DMS53 (cell line): ENCODE measurements around the gene SAMD11.

Experiments used
- DNase-seq: peaks from one replicate; lab custom pipeline; 2025; lab: John Stamatoyannopoulos, UW

The SAMD11 gene

GRCh38 chr1:904310-904950, 19.3 kb upstream of the SAMD11 start:
- DNase-seq = peak; percentile 85

DNA sequence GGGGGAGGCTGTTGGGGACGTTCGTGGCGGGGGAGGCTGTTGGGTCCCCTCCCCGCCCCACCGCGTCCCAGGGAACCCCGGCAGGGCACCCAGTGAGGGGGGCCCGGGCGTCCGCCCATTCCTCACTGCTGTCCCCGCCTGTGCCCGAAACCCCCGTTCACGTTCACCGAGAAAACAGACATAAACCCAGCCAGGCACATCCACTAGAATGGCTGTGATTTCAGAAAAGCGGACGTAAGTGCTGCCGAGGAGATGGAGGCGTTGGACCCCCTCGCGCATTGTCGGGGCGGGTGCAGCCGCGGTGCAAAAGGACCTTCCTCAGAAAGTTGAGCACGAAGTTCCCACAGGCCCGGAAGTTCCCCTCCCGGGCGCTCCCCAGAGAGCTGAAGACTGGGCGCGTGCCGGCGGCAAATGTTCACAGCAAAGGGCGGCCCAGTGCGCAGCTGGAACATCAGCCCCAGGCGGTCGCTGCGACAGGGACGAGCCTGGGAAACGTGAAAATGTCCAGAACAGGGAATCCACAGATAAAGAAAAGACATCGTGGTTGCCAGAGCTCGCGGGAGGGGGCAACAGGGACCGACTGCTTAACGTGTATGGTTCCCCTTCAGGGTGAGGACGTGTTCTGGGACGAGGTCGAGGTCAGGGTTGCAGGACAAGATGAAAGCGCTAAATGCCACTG, 18.5 kb upstream of the SAMD11 start:
- no peak for DNase-seq

- no peak for DNase-seq
These were observed 17.7 kb upstream of the SAMD11 start for GRCh38 chr1:905811-906599.

- DNase-seq = no peak
These were observed 16.9 kb upstream of the SAMD11 start for GRCh38 chr1:906600-907420.

DNA sequence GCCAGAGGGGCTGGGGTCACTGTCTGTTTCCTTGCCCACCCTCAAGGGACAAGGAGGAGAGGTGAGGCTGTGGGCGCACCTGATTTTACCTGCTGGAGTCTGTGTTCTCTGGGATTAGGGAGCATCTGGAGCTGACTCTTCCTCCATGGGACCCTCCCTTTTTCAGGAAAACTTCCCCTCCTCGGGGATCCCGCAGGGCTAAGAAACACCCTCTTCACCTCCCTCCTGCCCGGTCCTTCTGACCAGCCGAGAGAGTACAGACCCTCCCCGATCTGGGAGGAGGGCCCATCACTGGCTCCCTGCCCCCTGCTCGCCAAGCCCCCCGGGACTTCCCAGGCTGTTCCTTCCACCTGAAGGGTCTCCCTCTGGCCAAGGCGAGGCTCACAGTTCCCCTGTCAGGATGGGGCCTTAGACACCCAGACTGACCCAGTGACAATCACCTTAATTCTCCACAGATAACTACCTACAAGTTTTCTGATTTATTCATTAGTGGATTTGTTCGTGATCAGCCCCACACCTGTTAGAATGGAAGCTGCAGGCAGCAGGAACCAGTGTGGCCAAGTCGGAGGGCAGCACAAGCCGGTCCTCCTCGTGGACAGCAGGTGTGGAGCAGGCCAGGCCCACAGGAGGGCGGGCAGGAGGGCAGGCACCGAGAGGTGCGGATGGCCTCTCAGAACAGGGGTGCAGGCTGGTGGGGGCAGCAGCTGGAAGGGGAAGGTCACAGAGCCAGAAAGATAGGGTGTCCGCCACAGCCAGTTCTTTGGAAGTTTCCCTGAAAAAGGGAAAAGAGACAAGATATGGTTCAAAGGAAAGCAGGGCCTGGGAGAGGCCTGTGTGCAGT, 15.9 kb upstream of the SAMD11 start:
- DNase-seq = no peak

DNA sequence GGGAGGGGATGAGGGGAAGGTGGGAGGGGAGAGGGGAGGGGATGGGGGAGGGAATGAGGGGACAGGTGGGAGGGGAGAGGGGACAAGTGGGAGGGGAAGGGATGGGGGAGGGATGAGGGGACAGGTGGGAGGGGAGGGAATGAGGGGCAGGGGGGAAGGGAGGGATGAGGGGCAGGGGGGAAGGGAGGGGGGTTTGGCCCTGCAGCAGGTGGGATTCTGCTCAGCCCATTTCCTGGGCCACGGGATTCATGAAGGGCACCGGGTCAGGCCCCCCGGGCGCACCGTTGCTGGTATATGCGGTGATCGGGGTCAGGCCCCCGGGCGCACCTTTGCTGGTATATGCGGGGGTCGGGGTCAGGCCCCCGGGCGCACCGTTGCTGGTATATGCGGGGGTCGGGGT, 15.1 kb upstream of the SAMD11 start:
- no peak for DNase-seq

DNA sequence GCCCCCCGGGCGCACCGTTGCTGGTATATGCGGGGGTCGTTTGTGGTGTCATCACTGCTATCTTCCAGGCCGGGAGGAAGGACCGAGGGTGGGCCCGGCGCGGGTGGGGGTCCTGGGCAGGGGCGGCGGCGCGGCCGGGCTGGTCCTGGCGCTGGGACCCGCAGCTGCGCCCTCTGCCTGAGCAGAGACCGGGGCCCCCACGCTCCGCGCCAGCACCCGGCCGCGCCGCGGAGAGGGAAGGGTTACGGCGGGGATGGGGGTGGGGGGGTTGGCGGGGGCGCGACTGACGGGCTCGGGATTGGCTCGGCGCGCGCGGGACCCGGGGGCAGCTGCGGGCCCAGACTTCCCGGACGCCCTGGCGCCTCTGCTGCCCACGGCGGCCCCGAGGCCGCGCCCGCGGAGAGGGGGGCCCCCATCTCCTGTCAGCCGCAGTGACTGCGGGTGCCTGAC, 13.8 kb upstream of the SAMD11 start:
- no peak for DNase-seq

DNA sequence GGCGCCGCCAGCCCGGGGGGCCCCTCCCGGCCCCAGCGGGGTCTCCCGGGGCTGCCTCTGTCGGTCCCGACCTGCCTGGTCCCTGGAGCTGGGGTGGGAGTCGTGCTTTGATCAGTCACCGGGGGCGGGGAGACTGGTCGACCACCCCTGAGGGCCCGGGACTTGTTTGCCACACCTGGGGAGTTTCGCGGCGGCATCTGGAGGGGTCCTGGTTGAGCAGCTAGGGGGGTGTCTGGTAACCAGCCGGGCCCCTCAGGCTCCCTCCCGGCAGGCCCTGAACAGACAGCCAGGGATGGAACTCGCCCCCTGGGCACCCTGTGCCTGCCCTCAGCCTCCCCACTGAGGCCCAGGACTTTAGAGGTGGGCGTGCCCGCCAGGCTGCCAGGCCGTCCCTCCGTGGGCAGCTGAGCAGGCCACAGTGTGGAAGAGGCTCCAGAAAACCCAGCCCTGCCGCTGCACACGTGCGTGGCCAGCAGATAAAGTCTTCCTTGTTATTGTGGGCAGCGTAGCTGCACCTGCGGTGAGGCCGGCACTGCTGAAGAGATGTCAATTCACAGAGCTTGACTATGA, 13.3 kb upstream of the SAMD11 start:
- no peak for DNase-seq

DNA sequence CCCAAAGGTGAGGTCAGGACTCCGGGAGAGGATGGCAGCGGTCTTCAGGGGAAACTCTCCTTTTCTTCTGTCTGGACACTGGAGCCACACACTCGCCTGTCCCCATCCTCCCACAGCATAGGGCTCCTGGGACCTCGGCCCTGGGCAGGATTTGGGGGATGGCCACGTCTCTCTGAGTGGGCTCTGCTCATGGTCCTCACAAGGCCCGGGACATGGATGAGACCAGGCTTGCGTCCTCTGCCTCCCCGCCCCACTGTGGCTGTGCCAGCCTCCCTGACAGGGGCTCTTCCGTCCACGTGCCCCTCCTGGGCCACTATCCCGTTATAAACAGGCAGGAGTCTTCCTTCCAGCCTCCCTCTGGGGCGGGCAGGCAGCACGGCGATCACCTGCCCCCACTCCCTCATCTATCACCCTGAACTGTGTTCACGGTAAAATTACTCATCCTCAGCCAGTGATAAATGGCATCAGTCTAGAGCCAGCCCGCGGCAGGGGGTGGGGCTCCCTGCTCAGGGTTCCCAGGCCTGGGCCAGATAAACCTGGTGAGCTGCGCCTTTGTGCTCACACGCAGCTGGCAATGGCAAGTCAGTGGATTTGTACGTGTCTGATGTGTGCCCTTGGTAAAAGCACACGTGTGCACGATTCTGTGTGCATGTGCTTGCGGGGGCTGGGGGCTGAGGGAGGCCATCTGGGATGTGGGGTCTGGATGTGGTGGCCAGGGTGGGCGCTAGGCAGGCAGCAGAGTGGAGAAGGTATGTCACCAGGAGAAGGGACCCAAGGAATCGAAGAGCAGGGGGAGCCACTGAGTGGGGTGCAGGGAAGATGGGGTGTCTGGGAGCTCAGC, 12.6 kb upstream of the SAMD11 start:
- DNase-seq = no peak

DNA sequence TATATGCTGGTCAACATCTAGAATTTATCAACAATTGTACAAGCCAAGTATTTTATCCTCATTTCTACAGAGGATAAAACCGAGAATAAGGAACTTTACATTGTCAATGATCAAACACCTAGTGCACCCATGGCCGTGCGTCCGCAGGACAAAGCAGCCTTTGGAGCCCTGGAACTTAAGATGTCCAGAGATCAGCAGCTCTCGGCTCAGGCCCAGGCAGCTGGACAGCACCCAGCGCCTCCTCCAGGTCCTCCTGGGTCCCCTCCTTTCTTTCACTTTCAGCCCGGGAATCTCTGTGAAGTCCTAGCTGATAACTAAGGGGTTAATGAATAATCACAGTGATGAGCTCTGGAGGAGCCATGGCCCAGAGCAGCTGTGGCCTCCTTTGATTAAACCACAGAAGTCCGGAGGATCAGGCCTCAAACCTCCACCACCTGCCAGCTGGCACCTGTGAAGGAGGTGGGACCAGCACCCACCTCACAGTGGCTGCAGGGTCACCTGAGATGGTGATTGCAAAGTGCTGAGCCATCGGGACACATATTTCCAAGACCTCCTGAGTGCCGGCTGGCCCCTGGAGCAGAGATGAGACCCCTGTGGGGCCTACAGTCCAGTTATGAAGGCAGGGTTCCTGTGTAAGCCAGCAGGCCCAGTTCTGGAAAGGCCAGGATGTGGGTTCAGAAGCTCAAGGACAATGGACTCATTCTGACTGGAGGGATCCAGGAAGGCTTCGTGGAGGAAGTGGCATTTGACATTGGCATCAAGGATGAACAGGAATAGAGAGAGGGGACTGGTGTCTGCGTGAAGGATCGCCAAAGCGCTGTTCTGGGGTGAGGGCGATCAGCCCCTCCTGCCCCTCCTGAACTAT, 11.6 kb upstream of the SAMD11 start:
- DNase-seq = no peak

GRCh38 chr1:912740-913301, 10.9 kb upstream of the SAMD11 start:
- DNase-seq = peak; percentile 80

GRCh38 chr1:913491-914130, 10.1 kb upstream of the SAMD11 start:
- DNase-seq = peak; percentile 64

GRCh38 chr1:914131-914890, 9.4 kb upstream of the SAMD11 start:
- DNase-seq = no peak

- no peak for DNase-seq
These were observed 8.8 kb upstream of the SAMD11 start for GRCh38 chr1:914891-915280.

DNA sequence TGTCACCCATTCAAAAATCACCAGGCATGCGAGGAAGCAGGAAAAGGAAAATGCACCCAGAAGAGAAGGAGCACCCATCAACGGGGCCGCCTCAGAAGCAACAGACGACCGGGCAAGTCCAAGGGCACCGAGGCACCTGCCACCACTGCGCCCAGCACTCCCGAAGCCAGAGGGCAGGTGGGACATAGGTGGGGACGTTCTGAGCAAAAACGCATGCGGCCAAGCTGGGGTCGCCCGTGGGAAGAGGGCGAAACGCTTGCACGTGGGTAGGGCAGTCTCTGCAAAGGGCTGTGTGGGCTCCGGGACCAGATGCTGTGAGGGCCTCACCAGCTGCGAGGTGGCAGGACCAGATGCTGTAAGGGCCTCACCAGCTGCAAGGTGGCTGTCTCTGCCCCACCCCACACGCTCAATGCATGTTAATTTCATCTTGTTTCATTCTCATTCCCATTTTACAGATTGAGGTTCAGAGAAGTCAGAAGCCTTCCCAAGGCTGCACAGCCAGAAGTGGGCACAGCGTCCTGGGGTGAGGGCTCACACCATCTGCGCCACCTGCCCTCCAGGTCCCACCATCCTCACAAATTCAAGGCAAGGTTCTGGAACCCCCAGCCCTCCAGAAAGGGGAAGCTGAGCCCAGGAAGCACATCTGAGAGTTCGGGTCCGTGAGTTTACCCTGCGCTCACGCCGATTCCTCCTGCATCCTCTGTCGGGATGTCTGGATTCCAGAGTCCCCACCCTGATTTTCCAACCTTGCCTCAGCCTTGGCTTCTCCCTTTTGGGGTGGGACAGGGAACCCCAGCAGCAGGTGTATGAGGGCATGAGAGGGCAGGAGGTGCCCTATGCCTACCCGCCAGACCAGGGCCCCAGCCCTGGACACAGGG, 8.2 kb upstream of the SAMD11 start:
- DNase-seq = no peak
